Activated naive CD8-positive, alpha-beta T cell treated with anti-CD3 and anti-CD28 coated beads, Interleukin-2, amount 50 U/mL, for 24 hours (primary cell): Measurements from ENCODE around the gene C5orf15.
"Not testable (repeated sequence)": the region's sequence is repeated elsewhere in the genome, so short reads cannot be mapped to it uniquely, and the experiment has no call there.

Source experiments
- ATAC-seq: fragments of 150-1000 bp; cut with Tn5 transposase; one replicate; pipeline ENCODE4 v1.10.0; 2021
- DNase-seq: peaks from one replicate; pipeline ENCODE4 v3.0.0; 2021
- H3K27ac Mint-ChIP-seq: one replicate; pipeline ENCODE4 v1.8.0; 2021; ENCODE audit warnings: mild to moderate bottlenecking, mixed read lengths
- H3K27me3 Mint-ChIP-seq: one replicate; pipeline ENCODE4 v1.8.0; 2021; ENCODE audit warnings: mixed read lengths
- H3K36me3 Mint-ChIP-seq: one replicate; pipeline ENCODE4 v1.8.0; 2021; ENCODE audit warnings: low read depth, mixed read lengths
- H3K4me1 Mint-ChIP-seq: one replicate; pipeline ENCODE4 v1.8.0; 2021; ENCODE audit warnings: mixed read lengths
- H3K4me3 Mint-ChIP-seq: one replicate; pipeline ENCODE4 v1.8.0; 2021; ENCODE audit warnings: mild to moderate bottlenecking, moderate library complexity, mixed read lengths
- H3K9me3 Mint-ChIP-seq: one replicate; pipeline ENCODE4 v1.8.0; 2021; ENCODE audit warnings: mixed read lengths

Gene C5orf15

DNA sequence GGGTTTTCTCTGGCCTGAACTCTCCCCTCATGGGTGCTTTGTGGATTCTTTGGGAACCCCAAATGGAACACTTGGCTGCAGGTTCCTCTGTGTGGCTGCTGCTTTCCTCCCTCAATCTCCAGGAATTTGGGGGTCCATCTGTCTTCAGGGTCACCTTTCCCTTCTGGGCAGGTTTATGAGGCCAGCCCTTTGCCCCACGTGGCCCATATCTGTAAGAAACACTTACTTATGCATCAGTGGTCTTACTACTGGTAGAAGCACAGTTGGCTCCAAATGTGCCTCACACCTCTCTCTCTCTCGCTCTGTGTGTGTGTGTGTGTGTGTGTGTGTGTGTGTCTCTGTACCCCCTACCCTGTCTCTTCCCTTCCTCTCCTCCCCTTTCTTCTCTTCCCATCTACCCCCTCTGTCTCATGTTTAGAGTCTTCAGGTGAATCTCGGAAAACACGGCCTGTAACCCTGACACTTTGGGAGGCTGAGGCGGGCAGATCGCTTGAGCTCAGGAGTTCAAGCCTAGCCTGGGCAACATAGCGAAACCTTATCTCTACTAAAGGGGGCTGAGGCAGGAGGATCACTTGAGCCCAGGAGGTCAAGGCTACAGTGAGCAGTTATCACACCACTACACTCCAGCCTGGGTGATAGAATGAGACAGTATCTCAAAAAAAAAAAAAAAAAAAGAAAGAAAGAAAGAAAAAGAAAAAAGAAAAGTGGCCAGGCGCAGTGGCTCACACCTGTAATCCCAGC lies 26.8 kb downstream of the C5orf15 start:
- H3K4me3 Mint-ChIP-seq: no peak overlapping the region
- peaks cover 2% of the 10 kb centered on the region for H3K27me3 Mint-ChIP-seq
- ATAC-seq: no peak
- no peaks in the 10 kb centered on the region for H3K9me3 Mint-ChIP-seq
- peaks cover 33% of the 10 kb centered on the region for H3K4me1 Mint-ChIP-seq
- peaks cover 2% of the 10 kb centered on the region for H3K36me3 Mint-ChIP-seq
- no peak for DNase-seq
- H3K27ac Mint-ChIP-seq: no peak overlapping the region

DNA sequence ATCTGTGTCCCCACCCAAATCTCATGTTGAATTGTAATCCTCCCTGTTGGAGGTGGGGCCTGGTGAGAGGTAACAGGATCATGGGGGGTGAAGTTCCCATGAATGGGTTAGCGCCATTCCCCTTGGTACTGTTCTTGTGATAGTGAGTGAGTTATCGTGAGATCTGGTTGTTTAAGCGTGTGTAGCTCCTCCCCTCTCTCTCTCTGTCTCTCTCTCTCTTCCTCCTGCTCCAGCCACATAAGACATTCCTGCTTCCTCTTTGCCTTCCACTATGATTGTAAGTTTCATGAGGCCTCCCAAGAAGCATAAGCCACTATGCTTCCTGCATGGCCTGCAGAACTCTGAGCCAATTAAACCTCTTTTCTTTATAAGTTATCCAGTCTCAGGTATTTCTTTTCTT lies 28.8 kb downstream of the C5orf15 start:
- Mint-ChIP-seq H3K27ac (peak overlapping the region; percentile 29), H3K4me3 (no peak overlapping the region), H3K9me3 (no peaks in the 10 kb centered on the region), H3K36me3 (peaks cover 3% of the 10 kb centered on the region), H3K27me3 (peaks cover 2% of the 10 kb centered on the region), H3K4me1 (peaks cover 38% of the 10 kb centered on the region)
- no peak for DNase-seq
- ATAC-seq: no peak

DNA sequence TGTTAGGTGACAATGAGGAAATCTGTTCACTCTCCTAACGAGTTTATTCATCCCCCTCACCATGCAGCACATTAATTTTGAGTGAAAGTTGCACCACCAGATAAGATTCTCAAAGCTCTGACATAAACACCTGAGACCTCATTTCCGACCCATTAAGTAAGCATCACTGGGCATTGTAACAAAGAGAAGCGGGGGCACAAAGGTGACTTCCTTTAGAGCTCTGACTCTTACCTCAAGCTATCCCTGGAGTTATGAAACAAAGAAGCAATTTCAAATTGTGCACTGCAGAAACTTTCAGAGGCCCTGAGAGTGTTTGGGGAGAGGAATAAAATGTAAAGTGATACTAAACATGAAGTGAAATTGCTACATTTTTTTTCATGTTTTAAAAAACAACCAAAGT lies 29.5 kb downstream of the C5orf15 start:
- ATAC-seq (no peak), DNase-seq (no peak)
- Mint-ChIP-seq H3K4me3 (no peak overlapping the region), H3K27ac (no peak overlapping the region), H3K9me3 (no peaks in the 10 kb centered on the region), H3K36me3 (peaks cover 3% of the 10 kb centered on the region), H3K4me1 (peaks cover 46% of the 10 kb centered on the region), H3K27me3 (peaks cover 2% of the 10 kb centered on the region)

DNA sequence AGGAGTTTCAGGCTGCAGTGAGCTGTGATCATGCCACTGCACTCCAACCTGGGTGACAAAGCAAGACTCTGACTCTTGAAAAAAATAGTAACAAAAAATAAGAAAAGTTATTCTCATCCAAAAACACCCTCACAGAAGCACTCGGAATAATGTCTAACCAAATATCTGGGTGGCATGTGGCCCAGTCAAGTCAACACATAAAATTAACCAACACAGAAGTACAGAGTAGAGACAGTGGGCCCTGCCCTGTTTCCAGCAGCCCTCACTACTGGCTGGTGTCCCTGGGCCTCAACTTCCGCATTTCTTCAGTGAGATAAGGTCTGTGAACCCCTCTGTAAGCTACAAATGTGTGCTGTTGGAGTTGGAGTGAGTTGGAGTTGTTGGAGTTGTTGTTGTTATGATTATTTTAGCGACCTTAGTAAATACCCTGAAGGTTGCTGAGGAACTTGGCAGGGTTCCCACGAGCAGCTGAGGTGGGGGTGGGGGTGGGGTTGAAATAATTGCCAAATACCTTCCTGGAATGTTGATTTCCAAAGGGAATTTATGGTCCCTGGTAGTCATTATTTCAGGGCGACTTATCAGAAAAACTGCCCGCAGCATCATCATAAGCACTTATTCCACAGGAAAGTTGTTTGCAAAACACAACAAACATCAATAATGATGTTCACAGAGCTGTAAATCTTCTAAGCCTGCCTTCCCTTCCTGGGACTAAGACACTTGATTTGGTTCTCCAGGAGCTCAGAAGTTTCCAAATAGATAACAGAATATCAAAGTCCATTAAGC lies 30.2 kb downstream of the C5orf15 start:
- Mint-ChIP-seq H3K36me3 (peaks cover 3% of the 10 kb centered on the region), H3K9me3 (no peaks in the 10 kb centered on the region), H3K4me1 (peaks cover 50% of the 10 kb centered on the region), H3K27me3 (peaks cover 2% of the 10 kb centered on the region), H3K4me3 (no peak overlapping the region), H3K27ac (no peak overlapping the region)
- no peak for DNase-seq
- no peak for ATAC-seq

DNA sequence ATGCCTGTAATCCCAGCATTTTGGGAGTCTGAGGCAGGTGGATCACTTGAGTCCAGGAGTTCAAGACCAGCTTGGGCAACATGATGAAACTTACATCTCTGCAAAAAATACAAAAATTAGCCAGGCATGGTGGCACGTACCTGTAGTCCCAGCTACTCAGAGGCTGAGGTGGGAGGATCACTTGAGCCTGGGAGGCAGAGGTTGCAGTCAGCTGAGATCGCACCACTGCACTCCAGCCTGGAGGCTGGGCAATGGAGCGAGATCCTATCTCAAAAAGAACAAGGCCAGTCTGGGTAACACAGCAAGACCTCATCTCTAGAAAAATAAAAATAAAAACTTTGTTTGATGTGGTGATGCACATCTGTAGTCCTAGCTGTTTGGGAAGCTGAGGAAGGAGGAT lies 30.8 kb downstream of the C5orf15 start:
- H3K27ac Mint-ChIP-seq, DNase-seq, H3K27me3 Mint-ChIP-seq, H3K9me3 Mint-ChIP-seq, H3K4me3 Mint-ChIP-seq, H3K36me3 Mint-ChIP-seq, ATAC-seq: not testable (repeated sequence)
- peaks cover 52% of the 10 kb centered on the region for H3K4me1 Mint-ChIP-seq

DNA sequence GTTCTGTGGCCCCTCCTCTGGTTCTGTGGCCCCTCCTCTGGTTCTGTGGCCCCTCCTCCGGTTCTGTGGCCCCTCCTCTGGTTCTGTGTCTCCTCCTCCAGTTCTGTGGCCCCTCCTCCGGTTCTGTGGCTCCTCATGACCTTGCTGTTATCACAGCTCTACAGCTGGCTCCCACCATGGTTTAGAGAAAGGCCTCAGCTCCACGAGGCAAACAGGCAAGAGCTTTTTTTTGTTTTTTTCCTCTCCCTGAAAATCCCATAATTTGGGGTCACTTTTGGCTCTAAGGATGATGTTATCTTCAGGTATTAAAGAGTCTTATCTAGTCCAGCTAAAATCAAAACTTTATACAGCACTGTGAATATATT lies 31.8 kb downstream of the C5orf15 start:
- Mint-ChIP-seq H3K36me3 (peaks cover 5% of the 10 kb centered on the region), H3K4me1 (peaks cover 58% of the 10 kb centered on the region), H3K27me3 (peaks cover under 1% of the 10 kb centered on the region), H3K27ac (no peak overlapping the region), H3K9me3 (no peaks in the 10 kb centered on the region), H3K4me3 (no peak overlapping the region)
- DNase-seq: no peak
- ATAC-seq: no peak

DNA sequence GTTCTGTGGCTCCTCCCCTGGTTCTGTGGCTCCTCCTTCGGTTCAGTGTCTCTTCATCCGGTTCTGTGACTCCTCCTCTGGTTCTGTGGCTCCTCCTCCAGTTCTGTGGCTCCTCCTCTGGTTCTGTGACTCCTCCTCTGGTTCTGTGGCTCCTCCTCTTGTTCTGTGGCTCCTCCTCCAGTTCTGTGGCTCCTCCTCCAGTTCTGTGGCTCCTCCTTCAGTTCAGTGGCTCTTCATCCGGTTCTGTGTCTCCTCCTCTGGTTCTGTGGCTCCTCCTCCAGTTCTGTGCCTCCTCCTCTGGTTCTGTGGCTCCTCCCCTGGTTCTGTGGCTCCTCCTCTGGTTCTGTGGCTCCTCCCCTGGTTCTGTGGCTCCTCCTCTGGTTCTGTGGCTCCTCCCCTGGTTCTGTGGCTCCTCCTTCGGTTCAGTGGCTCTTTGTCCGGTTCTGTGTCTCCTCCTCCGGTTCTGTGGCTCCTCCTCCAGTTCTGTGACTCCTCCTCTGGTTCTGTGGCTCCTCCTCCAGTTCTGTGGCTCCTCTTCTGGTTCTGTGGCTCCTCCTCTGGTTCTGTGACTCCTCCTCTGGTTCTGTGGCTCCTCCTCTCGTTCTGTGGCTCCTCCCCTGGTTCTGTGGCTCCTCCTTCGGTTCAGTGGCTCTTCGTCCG lies 32.3 kb downstream of the C5orf15 start:
- H3K36me3 Mint-ChIP-seq, ATAC-seq, H3K27ac Mint-ChIP-seq, H3K27me3 Mint-ChIP-seq, H3K9me3 Mint-ChIP-seq, DNase-seq, H3K4me3 Mint-ChIP-seq: not testable (repeated sequence)
- peaks cover 61% of the 10 kb centered on the region for H3K4me1 Mint-ChIP-seq

DNA sequence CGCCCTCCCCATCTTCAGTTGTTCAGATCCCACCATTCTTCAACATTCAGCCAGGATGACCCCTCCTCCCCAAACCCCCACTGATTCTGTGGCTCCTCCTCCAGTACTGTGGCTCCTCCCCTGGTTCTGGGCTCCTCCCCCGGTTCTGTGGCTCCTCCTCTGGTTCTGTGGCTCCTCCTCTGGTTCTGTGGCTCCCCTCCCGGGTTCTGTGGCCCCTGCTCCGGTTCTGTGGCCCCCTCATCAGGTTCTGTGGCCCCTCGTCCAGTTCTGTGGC lies 32.8 kb downstream of the C5orf15 start:
- H3K27me3 Mint-ChIP-seq: no peaks in the 10 kb centered on the region
- H3K9me3 Mint-ChIP-seq: no peaks in the 10 kb centered on the region
- peaks cover 66% of the 10 kb centered on the region for H3K4me1 Mint-ChIP-seq
- no peak overlapping the region for H3K4me3 Mint-ChIP-seq
- ATAC-seq (no peak), DNase-seq (no peak)
- H3K36me3 Mint-ChIP-seq: peaks cover 5% of the 10 kb centered on the region
- peak overlapping the region; percentile 27 for H3K27ac Mint-ChIP-seq

DNA sequence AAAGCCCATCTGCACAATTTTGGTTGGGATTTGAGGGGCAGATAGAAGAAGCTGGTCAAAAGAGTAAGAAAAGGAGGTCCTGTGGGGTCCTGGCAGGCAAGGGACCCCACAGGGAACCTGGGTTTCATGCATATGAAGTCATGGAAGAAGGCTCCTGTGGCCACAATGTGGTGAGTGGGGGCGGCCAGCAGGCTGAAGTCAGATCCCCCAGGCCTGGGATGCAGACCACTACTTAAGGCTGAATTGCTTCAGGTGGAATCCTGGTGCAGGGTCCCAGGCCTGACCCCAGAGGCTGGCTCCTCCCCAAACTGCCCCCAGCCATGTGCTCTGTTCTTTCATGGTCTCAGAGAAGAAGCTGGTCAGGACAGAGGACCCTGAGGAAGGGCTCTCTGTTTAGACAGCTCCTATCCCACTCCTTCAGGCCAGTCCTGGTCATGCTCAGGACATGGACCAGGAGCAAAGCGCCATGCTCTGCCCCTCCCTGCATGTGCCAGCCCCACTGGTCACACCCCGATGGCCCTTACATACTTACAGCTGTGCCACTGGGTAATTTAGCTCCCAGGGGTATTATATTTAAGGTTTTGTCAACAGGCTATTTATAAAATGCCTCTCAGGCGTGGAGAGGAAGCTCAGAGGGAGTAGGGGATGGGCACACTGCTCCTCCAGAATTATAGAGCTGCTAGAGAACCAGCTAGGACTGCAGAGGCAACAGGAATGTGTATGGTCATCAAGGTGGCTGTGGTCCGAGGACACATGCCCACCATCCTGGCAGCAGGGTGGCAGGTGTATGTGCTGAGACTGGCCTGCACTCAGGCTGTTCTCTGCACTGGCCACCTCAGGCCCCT lies 33.4 kb downstream of the C5orf15 start:
- no peaks in the 10 kb centered on the region for H3K9me3 Mint-ChIP-seq
- ATAC-seq: no peak
- H3K4me1 Mint-ChIP-seq: peaks cover 72% of the 10 kb centered on the region
- H3K27me3 Mint-ChIP-seq: no peaks in the 10 kb centered on the region
- peak overlapping the region; percentile 66 for H3K27ac Mint-ChIP-seq
- no peak for DNase-seq
- peaks cover 5% of the 10 kb centered on the region for H3K36me3 Mint-ChIP-seq
- no peak overlapping the region for H3K4me3 Mint-ChIP-seq

DNA sequence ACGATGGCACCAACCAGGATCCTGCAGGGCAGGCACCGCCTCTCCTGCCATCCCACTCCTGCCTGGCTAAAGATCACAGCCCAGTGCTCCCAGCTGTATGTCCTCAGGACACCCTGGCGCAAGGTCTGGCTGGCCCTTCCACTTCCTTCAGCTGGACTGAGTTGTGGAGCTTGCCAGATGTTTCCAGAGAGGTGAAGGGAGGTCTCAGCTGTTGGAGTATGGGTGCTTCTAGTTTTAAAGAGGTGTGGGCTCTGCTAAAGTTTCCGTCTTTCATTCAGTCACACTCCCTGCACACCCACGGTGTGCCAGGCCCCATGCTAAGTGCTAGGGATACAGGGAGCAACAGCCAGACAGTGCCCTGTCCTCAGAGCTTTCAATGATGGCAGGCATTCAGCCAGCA lies 34.1 kb downstream of the C5orf15 start:
- peaks cover 5% of the 10 kb centered on the region for H3K36me3 Mint-ChIP-seq
- peak overlapping the region; percentile 18 for H3K4me3 Mint-ChIP-seq
- H3K9me3 Mint-ChIP-seq: no peaks in the 10 kb centered on the region
- peak overlapping the region; percentile 66 for H3K27ac Mint-ChIP-seq
- H3K4me1 Mint-ChIP-seq: peaks cover 74% of the 10 kb centered on the region
- H3K27me3 Mint-ChIP-seq: no peaks in the 10 kb centered on the region
- ATAC-seq (no peak), DNase-seq (no peak)

DNA sequence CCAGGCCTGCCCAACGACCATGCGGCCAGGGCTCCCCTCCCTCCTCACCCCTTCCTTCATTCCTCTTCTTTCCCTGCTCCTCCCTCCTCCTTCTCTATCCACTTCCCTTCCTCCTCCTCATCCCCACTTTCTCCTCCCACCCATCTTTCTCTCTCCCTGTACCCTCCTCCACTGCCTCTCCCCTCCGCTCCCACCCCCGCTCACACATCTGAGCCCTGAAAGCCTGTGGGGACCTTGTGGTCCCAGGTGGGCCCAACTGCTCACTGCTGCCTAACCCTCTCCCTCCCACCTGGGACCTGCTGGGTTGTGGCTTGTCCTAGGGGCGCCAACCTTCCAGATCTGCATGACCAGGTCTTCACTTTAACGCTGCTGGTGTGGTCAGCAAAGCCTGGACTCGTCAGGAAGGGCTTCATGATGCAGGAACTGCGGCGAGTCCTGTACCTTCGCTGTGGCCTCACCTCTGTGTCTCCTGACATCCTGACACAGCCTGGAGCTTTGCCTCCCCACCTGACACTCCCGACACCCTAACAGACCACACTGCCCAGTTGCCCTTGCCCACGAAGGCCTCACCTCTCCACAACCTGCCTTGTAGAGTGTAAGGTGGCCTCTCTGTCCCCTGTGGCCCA lies 34.6 kb downstream of the C5orf15 start:
- DNase-seq: no peak
- H3K4me3 Mint-ChIP-seq: peak overlapping the region; percentile 18
- H3K9me3 Mint-ChIP-seq: no peaks in the 10 kb centered on the region
- H3K27ac Mint-ChIP-seq: peak overlapping the region; percentile 66
- no peaks in the 10 kb centered on the region for H3K27me3 Mint-ChIP-seq
- ATAC-seq: no peak
- H3K4me1 Mint-ChIP-seq: peaks cover 74% of the 10 kb centered on the region
- H3K36me3 Mint-ChIP-seq: peaks cover 5% of the 10 kb centered on the region

DNA sequence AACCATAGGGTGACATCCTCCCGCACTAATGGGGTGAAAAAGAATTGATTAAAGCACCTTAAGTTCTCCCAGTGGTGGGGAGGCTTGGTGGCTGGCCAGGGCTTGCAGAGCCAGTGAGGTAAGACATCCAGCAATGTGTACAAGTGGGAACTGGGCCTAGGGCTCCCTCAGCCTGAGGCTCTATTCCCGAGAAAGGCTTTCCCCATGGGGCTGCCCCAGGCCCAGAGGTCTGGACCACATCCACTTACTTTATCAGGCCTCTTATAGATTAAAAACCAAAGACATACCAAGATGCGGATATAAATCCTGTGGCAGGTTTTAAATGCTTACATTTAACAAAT lies 35.3 kb downstream of the C5orf15 start:
- Mint-ChIP-seq H3K4me1 (peaks cover 75% of the 10 kb centered on the region), H3K36me3 (peaks cover 5% of the 10 kb centered on the region), H3K27me3 (no peaks in the 10 kb centered on the region), H3K9me3 (no peaks in the 10 kb centered on the region), H3K4me3 (peak overlapping the region; percentile 24), H3K27ac (peak overlapping the region; percentile 66)
- DNase-seq (no peak), ATAC-seq (no peak)

DNA sequence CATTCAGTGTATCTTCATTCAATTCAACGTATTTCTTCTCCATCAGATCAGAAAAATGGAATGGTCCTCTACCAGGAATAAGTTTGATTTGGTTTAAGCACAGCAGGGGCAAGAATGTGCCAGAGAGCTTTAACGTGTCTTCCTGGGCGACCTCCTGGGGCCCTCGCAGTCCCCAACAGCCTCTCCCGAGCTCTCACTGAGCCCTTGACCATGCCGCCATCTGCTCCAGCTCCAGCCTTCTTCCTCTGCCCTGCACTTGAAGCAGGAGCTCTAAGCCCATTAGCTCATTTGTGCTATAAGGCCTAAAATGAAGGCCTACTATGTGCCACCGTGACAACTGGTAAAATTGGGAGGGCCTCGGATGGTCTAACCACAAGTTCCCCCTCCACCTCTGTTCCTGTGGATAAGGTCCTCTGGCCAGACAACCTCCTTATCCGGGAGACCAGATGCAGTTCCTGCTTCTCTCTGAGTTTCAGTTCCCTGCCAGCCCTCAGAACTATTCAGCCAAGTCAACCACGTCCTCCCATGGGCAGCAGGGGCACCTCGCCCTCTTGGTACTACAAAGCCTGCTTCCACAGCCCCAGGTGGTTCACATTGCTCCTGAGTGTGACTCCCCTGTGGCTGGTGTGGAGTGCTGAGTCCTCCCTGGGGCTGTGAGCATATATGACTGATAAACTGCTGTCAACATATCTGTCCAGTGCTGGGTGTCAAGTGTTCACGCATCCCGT lies 35.8 kb downstream of the C5orf15 start:
- peak overlapping the region; percentile 24 for H3K4me3 Mint-ChIP-seq
- DNase-seq (no peak), ATAC-seq (no peak)
- H3K36me3 Mint-ChIP-seq: peaks cover 5% of the 10 kb centered on the region
- no peaks in the 10 kb centered on the region for H3K27me3 Mint-ChIP-seq
- peak overlapping the region; percentile 66 for H3K27ac Mint-ChIP-seq
- H3K9me3 Mint-ChIP-seq: no peaks in the 10 kb centered on the region
- H3K4me1 Mint-ChIP-seq: peaks cover 77% of the 10 kb centered on the region

DNA sequence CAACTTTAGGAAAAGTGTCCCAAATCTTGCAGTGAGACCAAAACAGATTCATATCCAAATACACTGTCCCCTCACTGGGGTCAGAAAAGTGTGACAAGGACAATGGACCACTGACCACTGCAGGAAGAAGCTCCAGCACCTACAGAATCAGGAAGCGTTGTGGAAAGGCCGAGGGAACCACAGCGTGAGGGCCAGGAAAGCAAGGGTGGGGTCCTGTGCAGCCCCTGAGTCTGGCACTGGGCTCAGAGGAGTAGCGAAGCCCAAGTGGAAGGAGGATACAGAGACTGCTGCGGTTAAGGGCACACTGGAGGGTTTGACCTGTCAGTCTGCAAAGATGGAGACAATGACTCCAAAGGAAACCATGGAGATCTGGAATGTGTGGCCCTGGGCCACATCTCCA lies 36.9 kb downstream of the C5orf15 start:
- H3K27ac Mint-ChIP-seq: peak overlapping the region; percentile 94

More for the DNA sequence above, 36.9 kb downstream of the C5orf15 start:
- Mint-ChIP-seq H3K27me3 (no peaks in the 10 kb centered on the region), H3K4me1 (peaks cover 79% of the 10 kb centered on the region), H3K9me3 (no peaks in the 10 kb centered on the region), H3K4me3 (no peak overlapping the region), H3K36me3 (peaks cover 2% of the 10 kb centered on the region)
- ATAC-seq (no peak), DNase-seq (no peak)
